SK-N-SH (cell line): ENCODE data around the gene RBL2. TPM values are rescaled to one million over a fixed set of nuclear protein-coding genes. Genes with fewer than 3 reads are reported as not detected.
A peak's percentile ranks its signal among the peaks of the same experiment; 100 is the strongest.

Experiments
- CTCF ChIA-PET: fragments of 300-600, 350-600 bp; formaldehyde crosslinking; extraction: SDS; loops from one replicate; lab custom pipeline; 2021; lab: Yijun Ruan, JAX
- POLR2A ChIA-PET: fragments of 350-600 bp; sonication (Branson Sonifier 250); formaldehyde crosslinking; extraction: SDS; loops from one replicate; lab custom pipeline; 2020; ENCODE audit warnings: antibody characterized with exemption, inconsistent platforms; lab: Yijun Ruan, JAX
- DNase-seq: peaks from one replicate; pipeline ENCODE4 v3.0.0; 2012
- H2AFZ ChIP-seq: fragments of 200-600 bp; sonication (generic); 2 replicates; pipeline ENCODE4 v1.8.1; 2016; ENCODE audit warnings: antibody characterized with exemption, mild to moderate bottlenecking, low read depth
- H3F3A ChIP-seq: fragments of 200-600 bp; sonication (generic); replicated peaks from 2 replicates; pipeline ENCODE3; 2016; ENCODE audit warnings: antibody characterized with exemption, mild to moderate bottlenecking; ENCODE audit not compliant: insufficient read depth
- H3K27ac ChIP-seq, 2 experiments: fragments of 200-500 bp in 1 of 2; fragments of 200-600 bp in 1 of 2; sonication (Bioruptor generic) in 1 of 2; sonication (generic), shearing (Covaris generic) in 1 of 2; 2 replicates each; pipeline versions ENCODE4 v1.5.1 to v1.6.1; 2014 to 2016; ENCODE audit warnings: low read depth in 2 of 2, inconsistent platforms in 1 of 2, low read length in 1 of 2, mild to moderate bottlenecking in 1 of 2, mixed read lengths in 1 of 2
- H3K27me3 ChIP-seq: fragments of 200-600 bp; sonication (generic), shearing (Covaris generic); 2 replicates; pipeline ENCODE4 v1.6.1; 2016; ENCODE audit warnings: mixed run types; ENCODE audit not compliant: insufficient read depth
- H3K36me3 ChIP-seq, 2 experiments: fragments of 200-500 bp in 1 of 2; fragments of 200-600 bp in 1 of 2; sonication (Bioruptor generic) in 1 of 2; sonication (generic) in 1 of 2; replicated peaks in 1 of 2; 2 replicates each; pipeline versions ENCODE3 to v1.5.1; 2014 to 2016; ENCODE audit warnings: low read length in 1 of 2, mild to moderate bottlenecking in 1 of 2; ENCODE audit not compliant: insufficient read depth in 2 of 2, control insufficient read depth in 1 of 2
- H3K4me1 ChIP-seq, 2 experiments: fragments of 200-500 bp in 1 of 2; fragments of 200-600 bp in 1 of 2; sonication (Bioruptor generic) in 1 of 2; sonication (generic), shearing (Covaris generic) in 1 of 2; 2 replicates each; pipeline versions ENCODE4 v1.5.1 to v1.6.1; 2014 to 2016; ENCODE audit warnings: low read depth in 1 of 2, low read length in 1 of 2, mixed run types in 1 of 2; ENCODE audit not compliant: insufficient read depth in 2 of 2, control insufficient read depth in 1 of 2
- H3K4me2 ChIP-seq: fragments of 200-600 bp; sonication (generic), shearing (Covaris generic); 2 replicates; pipeline ENCODE4 v1.6.1; 2017; ENCODE audit warnings: mixed run types
- H3K4me3 ChIP-seq, 2 experiments: fragments of 200-500 bp in 1 of 2; fragments of 200-600 bp in 1 of 2; sonication (Bioruptor generic) in 1 of 2; sonication (generic), shearing (Covaris generic) in 1 of 2; 2 replicates each; pipeline versions ENCODE4 v1.5.1 to v1.8.1; 2014 to 2016; ENCODE audit warnings: low read depth in 2 of 2, inconsistent platforms in 1 of 2, low read length in 1 of 2, mild to moderate bottlenecking in 1 of 2, mixed read lengths in 1 of 2, moderate library complexity in 1 of 2
- H3K79me2 ChIP-seq: fragments of 200-600 bp; sonication (generic); 2 replicates; pipeline ENCODE4 v1.8.1; 2017; ENCODE audit warnings: mild to moderate bottlenecking; ENCODE audit not compliant: insufficient read depth
- H3K9ac ChIP-seq: fragments of 200-600 bp; sonication (generic); 2 replicates; pipeline ENCODE4 v1.6.1; 2017; ENCODE audit warnings: mixed run types
- H3K9me2 ChIP-seq: fragments of 200-600 bp; sonication (generic); 2 replicates; pipeline ENCODE4 v1.6.1; 2017; ENCODE audit warnings: mixed run types
- H3K9me3 ChIP-seq: fragments of 200-600 bp; sonication (generic); 2 replicates; pipeline ENCODE4 v1.6.1; 2017; ENCODE audit warnings: mixed run types, mild to moderate bottlenecking, moderate library complexity
- H4K20me1 ChIP-seq: fragments of 200-600 bp; sonication (generic); 2 replicates; pipeline ENCODE4 v1.6.1; 2017; ENCODE audit warnings: mild to moderate bottlenecking, mixed run types; ENCODE audit not compliant: insufficient read depth
- ELF1 ChIP-seq: IDR thresholded peaks from 2 replicates; pipeline ENCODE4 v1.4.0; 2012
- EP300 ChIP-seq, 2 experiments: IDR thresholded peaks; 2 replicates each; pipeline versions ENCODE4 v1.4.0 to v1.6.1; 2012; ENCODE audit warnings: borderline replicate concordance in 1 of 2, low read depth in 1 of 2, low read length in 1 of 2
- EZH2phosphoT487 ChIP-seq: fragments of 200-600 bp; sonication (generic); IDR thresholded peaks from 2 replicates; pipeline ENCODE4 v1.6.1; 2017; ENCODE audit warnings: low read depth, mixed run types, mild to moderate bottlenecking, antibody characterized with exemption, moderate library complexity, borderline replicate concordance
- FOSL2 ChIP-seq: IDR thresholded peaks from 2 replicates; pipeline ENCODE4 v1.4.0; 2012; ENCODE audit warnings: low read depth, mild to moderate bottlenecking, moderate library complexity, borderline replicate concordance
- GABPA ChIP-seq: IDR thresholded peaks from 2 replicates; pipeline ENCODE4 v1.4.0; 2012; ENCODE audit warnings: low read depth, mild to moderate bottlenecking
- MEF2A ChIP-seq: IDR thresholded peaks from 2 replicates; pipeline ENCODE4 v1.4.0; 2012; ENCODE audit warnings: low read depth, borderline replicate concordance
- MXI1 ChIP-seq: IDR thresholded peaks from 2 replicates; pipeline ENCODE4 v1.6.1; 2012; ENCODE audit warnings: mild to moderate bottlenecking, low read depth, low read length, improper control_type of control experiment
- NFIC ChIP-seq: IDR thresholded peaks from 2 replicates; pipeline ENCODE4 v1.4.0; 2012; ENCODE audit warnings: borderline replicate concordance
- RAD21 ChIP-seq: IDR thresholded peaks from 2 replicates; pipeline ENCODE4 v1.6.1; 2012; ENCODE audit warnings: mild to moderate bottlenecking, low read length
- RCOR1 ChIP-seq: fragments of 150-350 bp; IDR thresholded peaks from 2 replicates; pipeline ENCODE4 v1.6.1; 2017; ENCODE audit warnings: antibody characterized with exemption, low read length
- RXRA ChIP-seq: IDR thresholded peaks from 2 replicates; pipeline ENCODE4 v1.4.0; 2012; ENCODE audit warnings: low read depth, mild to moderate bottlenecking, borderline replicate concordance
- SIN3A ChIP-seq: IDR thresholded peaks from 2 replicates; pipeline ENCODE4 v1.6.1; 2012; ENCODE audit warnings: low read depth, mild to moderate bottlenecking, low read length, moderate library complexity, borderline replicate concordance
- TAF1 ChIP-seq: IDR thresholded peaks from 2 replicates; pipeline ENCODE4 v1.6.1; 2012; ENCODE audit warnings: low read depth, mild to moderate bottlenecking, low read length, moderate library complexity, borderline replicate concordance
- TCF12 ChIP-seq: IDR thresholded peaks from 2 replicates; pipeline ENCODE4 v1.4.0; 2012
- YY1 ChIP-seq: IDR thresholded peaks from 2 replicates; pipeline ENCODE4 v1.4.0; 2012; ENCODE audit warnings: low read depth, mild to moderate bottlenecking
- WGBS: methylation state at CpG from one replicate; pipeline ENCODE4 v1.1.6; 2017; ENCODE audit warnings: low lambda C conversion rate; 5-methylcytosine and 5-hydroxymethylcytosine counted together
- polyA plus RNA-seq, 3 experiments: library from polyadenylated mRNA; depleted of rRNA; stranded (reverse); fragments of >200 nt; gene quantifications; 2 replicates each; pipeline ENCODE4 v1.2.3, GENCODE V29; 2012
- TF ChIP-seq, protein P1 (sequence below): IDR thresholded peaks from 2 replicates; pipeline ENCODE4 v1.4.0; 2012; ENCODE audit warnings: low read depth, borderline replicate concordance
- TF ChIP-seq, protein P2 (sequence below): fragments of 200-600 bp; sonication (generic); IDR thresholded peaks from 2 replicates; pipeline ENCODE4 v1.6.1; 2017; ENCODE audit warnings: antibody characterized with exemption, mild to moderate bottlenecking, moderate library complexity

Gene RBL2
- polyA plus RNA-seq, 1 of the 3 experiments (the other 2 are of a cell fraction) = 28.0 TPM

DNA sequence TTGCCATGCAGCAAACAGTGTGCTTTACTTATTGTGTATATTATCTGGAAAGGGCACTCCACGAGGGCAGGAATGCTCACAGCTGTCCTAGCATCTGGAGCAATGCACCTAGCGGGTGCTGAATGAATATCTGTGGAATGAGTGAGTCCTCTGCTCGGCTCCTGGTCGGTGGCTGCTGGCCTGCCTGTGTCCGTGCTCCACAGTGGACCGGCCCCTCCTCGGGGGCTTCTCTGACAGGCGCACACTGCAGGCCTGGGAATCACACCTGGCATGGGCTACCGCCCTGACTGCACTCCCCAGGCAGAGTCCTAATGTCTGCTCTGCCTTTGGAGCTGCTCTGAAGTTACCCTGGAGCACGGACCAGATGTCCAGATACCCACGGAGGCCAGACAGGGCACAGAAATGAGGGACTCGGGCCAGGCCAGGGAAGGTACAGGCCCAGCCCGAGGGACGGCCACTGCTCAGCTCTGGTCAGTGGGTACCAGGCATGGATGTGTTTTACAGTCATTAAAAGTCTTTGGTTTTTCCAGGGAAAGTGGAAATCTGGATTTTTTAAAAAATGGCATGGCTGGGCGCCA, 89.8 kb downstream of the RBL2 start:
- Histone ChIP-seq H3K27ac (no peak overlapping the region; a peak in 1 of 4 replicates), H3K36me3 (no peaks in the 10 kb centered on the region), H3K4me2 (no peak overlapping the region), H3K27me3 (no peaks in the 10 kb centered on the region; the same call in 1 of the 2 replicates), H4K20me1 (no peaks in the 10 kb centered on the region), H2AFZ (no peak overlapping the region), H3F3A (no peaks in the 10 kb centered on the region), H3K9me2 (no peaks in the 10 kb centered on the region), H3K4me1 (peaks cover 0 to 7% of the 10 kb centered on the region in 2 experiments; a peak in 1 of 4 replicates), H3K79me2 (no peaks in the 10 kb centered on the region), H3K9ac (no peak overlapping the region), H3K4me3 (no peak overlapping the region), H3K9me3 (no peaks in the 10 kb centered on the region)
- WGBS = 49% methylated on average over 15 of the region's 15 CpGs
- ChIA-PET POLR2A (no interaction called here), CTCF (interaction anchor here (1.1 kb wide), 2 partner anchors 14 to 26 kb away, joined by 3 to 7 read pairs; no protein-coding TSS in a partner anchor)
- no peak for TF ChIP-seq YY1
- no peak for TF ChIP-seq TCF12
- no peak for TF ChIP-seq RXRA
- no peak for TF ChIP-seq EP300 (IDR thresholded peaks at IDR 0.05; ENCODE audit: borderline replicate concordance in 1 of 2, low read depth in 1 of 2, low read length in 1 of 2)
- no peak for TF ChIP-seq SIN3A
- no peak for TF ChIP-seq NFIC
- TF ChIP-seq, protein P1, sequence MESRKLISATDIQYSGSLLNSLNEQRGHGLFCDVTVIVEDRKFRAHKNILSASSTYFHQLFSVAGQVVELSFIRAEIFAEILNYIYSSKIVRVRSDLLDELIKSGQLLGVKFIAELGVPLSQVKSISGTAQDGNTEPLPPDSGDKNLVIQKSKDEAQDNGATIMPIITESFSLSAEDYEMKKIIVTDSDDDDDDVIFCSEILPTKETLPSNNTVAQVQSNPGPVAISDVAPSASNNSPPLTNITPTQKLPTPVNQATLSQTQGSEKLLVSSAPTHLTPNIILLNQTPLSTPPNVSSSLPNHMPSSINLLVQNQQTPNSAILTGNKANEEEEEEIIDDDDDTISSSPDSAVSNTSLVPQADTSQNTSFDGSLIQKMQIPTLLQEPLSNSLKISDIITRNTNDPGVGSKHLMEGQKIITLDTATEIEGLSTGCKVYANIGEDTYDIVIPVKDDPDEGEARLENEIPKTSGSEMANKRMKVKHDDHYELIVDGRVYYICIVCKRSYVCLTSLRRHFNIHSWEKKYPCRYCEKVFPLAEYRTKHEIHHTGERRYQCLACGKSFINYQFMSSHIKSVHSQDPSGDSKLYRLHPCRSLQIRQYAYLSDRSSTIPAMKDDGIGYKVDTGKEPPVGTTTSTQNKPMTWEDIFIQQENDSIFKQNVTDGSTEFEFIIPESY = no peak
- TF ChIP-seq TAF1 = no peak
- no peak for TF ChIP-seq MXI1
- TF ChIP-seq, protein P2, sequence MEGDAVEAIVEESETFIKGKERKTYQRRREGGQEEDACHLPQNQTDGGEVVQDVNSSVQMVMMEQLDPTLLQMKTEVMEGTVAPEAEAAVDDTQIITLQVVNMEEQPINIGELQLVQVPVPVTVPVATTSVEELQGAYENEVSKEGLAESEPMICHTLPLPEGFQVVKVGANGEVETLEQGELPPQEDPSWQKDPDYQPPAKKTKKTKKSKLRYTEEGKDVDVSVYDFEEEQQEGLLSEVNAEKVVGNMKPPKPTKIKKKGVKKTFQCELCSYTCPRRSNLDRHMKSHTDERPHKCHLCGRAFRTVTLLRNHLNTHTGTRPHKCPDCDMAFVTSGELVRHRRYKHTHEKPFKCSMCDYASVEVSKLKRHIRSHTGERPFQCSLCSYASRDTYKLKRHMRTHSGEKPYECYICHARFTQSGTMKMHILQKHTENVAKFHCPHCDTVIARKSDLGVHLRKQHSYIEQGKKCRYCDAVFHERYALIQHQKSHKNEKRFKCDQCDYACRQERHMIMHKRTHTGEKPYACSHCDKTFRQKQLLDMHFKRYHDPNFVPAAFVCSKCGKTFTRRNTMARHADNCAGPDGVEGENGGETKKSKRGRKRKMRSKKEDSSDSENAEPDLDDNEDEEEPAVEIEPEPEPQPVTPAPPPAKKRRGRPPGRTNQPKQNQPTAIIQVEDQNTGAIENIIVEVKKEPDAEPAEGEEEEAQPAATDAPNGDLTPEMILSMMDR = no peak
- no peak for TF ChIP-seq RAD21
- no peak for TF ChIP-seq MEF2A
- TF ChIP-seq FOSL2 = no peak
- no peak for TF ChIP-seq GABPA
- no peak for TF ChIP-seq EZH2phosphoT487
- TF ChIP-seq RCOR1 = no peak
- no peak for TF ChIP-seq ELF1
- DNase-seq = peak; percentile 30
